ENCODE measurements around the gene DDX49.

The DDX49 gene

GRCh38 chr19:18969931-18970659, 50.6 kb downstream of the DDX49 start:
- DNase-seq (ENCODE audit: low read depth in 2 of 2), result no peak

- DNase-seq (ENCODE audit: low read depth in 2 of 2), result no peak
Measured at GRCh38 chr19:18972301-18972811, 52.8 kb downstream of the DDX49 start.

- DNase-seq (ENCODE audit: low read depth in 2 of 2), result no peak
Measured at GRCh38 chr19:18972851-18973250, 53.3 kb downstream of the DDX49 start.

GRCh38 chr19:18975011-18975410, 55.5 kb downstream of the DDX49 start:
- DNase-seq (ENCODE audit: low read depth in 2 of 2), result no peak

- DNase-seq (ENCODE audit: low read depth in 2 of 2), result no peak
Measured at GRCh38 chr19:18975869-18976268, 56.4 kb downstream of the DDX49 start.

Measured in stimulated activated CD8-positive, alpha-beta memory T cell treated with anti-CD3 and anti-CD28 coated beads, Interleukin-2, amount 100 ng/mL, for 1 hour (primary cell).